Measurements from ENCODE around the gene CAV2. TPM values are rescaled to one million over a fixed set of nuclear protein-coding genes. Genes with fewer than 3 reads are reported as not detected.

CAV2 gene
- total and polyA plus RNA-seq, 9 of the 15 experiments (the other 6 are each of a cell fraction or from before 2014, with no cell fraction given): 16.1 to 137 (median 38.3) TPM

DNA sequence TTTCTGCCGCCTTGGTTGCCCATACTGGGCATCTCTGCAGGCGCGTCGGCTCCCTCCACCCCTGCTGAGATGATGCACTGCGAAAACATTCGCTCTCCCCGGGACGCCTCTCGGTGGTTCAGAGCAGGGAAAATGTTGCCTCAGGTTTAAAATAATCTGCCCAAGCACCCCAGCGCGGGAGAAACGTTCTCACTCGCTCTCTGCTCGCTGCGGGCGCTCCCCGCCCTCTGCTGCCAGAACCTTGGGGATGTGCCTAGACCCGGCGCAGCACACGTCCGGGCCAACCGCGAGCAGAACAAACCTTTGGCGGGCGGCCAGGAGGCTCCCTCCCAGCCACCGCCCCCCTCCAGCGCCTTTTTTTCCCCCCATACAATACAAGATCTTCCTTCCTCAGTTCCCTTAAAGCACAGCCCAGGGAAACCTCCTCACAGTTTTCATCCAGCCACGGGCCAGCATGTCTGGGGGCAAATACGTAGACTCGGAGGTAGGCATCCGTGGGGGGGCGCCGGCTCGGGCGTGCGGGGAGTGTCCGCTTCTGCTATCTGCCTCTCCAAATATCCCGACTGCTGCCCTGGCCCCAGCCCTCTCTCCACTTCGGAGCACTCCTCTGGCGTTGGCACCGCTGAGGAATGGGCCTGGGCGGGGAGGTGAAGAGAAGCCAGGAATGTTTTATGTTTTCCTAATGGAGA, 25.2 kb downstream of the CAV2 start, which contains the start of gene CAV1 (continued):
- TF ChIP-seq, protein P1, sequence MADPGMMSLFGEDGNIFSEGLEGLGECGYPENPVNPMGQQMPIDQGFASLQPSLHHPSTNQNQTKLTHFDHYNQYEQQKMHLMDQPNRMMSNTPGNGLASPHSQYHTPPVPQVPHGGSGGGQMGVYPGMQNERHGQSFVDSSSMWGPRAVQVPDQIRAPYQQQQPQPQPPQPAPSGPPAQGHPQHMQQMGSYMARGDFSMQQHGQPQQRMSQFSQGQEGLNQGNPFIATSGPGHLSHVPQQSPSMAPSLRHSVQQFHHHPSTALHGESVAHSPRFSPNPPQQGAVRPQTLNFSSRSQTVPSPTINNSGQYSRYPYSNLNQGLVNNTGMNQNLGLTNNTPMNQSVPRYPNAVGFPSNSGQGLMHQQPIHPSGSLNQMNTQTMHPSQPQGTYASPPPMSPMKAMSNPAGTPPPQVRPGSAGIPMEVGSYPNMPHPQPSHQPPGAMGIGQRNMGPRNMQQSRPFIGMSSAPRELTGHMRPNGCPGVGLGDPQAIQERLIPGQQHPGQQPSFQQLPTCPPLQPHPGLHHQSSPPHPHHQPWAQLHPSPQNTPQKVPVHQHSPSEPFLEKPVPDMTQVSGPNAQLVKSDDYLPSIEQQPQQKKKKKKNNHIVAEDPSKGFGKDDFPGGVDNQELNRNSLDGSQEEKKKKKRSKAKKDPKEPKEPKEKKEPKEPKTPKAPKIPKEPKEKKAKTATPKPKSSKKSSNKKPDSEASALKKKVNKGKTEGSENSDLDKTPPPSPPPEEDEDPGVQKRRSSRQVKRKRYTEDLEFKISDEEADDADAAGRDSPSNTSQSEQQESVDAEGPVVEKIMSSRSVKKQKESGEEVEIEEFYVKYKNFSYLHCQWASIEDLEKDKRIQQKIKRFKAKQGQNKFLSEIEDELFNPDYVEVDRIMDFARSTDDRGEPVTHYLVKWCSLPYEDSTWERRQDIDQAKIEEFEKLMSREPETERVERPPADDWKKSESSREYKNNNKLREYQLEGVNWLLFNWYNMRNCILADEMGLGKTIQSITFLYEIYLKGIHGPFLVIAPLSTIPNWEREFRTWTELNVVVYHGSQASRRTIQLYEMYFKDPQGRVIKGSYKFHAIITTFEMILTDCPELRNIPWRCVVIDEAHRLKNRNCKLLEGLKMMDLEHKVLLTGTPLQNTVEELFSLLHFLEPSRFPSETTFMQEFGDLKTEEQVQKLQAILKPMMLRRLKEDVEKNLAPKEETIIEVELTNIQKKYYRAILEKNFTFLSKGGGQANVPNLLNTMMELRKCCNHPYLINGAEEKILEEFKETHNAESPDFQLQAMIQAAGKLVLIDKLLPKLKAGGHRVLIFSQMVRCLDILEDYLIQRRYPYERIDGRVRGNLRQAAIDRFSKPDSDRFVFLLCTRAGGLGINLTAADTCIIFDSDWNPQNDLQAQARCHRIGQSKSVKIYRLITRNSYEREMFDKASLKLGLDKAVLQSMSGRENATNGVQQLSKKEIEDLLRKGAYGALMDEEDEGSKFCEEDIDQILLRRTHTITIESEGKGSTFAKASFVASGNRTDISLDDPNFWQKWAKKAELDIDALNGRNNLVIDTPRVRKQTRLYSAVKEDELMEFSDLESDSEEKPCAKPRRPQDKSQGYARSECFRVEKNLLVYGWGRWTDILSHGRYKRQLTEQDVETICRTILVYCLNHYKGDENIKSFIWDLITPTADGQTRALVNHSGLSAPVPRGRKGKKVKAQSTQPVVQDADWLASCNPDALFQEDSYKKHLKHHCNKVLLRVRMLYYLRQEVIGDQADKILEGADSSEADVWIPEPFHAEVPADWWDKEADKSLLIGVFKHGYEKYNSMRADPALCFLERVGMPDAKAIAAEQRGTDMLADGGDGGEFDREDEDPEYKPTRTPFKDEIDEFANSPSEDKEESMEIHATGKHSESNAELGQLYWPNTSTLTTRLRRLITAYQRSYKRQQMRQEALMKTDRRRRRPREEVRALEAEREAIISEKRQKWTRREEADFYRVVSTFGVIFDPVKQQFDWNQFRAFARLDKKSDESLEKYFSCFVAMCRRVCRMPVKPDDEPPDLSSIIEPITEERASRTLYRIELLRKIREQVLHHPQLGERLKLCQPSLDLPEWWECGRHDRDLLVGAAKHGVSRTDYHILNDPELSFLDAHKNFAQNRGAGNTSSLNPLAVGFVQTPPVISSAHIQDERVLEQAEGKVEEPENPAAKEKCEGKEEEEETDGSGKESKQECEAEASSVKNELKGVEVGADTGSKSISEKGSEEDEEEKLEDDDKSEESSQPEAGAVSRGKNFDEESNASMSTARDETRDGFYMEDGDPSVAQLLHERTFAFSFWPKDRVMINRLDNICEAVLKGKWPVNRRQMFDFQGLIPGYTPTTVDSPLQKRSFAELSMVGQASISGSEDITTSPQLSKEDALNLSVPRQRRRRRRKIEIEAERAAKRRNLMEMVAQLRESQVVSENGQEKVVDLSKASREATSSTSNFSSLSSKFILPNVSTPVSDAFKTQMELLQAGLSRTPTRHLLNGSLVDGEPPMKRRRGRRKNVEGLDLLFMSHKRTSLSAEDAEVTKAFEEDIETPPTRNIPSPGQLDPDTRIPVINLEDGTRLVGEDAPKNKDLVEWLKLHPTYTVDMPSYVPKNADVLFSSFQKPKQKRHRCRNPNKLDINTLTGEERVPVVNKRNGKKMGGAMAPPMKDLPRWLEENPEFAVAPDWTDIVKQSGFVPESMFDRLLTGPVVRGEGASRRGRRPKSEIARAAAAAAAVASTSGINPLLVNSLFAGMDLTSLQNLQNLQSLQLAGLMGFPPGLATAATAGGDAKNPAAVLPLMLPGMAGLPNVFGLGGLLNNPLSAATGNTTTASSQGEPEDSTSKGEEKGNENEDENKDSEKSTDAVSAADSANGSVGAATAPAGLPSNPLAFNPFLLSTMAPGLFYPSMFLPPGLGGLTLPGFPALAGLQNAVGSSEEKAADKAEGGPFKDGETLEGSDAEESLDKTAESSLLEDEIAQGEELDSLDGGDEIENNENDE (IDR thresholded peaks at IDR 0.05; ENCODE audit: low read depth, low read length): no peak
- TF ChIP-seq ARID2 (IDR thresholded peaks at IDR 0.05): no peak
- TF ChIP-seq DPF2 (IDR thresholded peaks at IDR 0.05): no peak; the same call in 1 of the 2 replicates
- no peak for TF ChIP-seq ZNF639 (CRISPR knock-in tag; conservative IDR thresholded peaks at IDR 0.05 in 1 of 2, IDR thresholded peaks at IDR 0.05 in 1 of 2)
- TF ChIP-seq, protein P2, sequence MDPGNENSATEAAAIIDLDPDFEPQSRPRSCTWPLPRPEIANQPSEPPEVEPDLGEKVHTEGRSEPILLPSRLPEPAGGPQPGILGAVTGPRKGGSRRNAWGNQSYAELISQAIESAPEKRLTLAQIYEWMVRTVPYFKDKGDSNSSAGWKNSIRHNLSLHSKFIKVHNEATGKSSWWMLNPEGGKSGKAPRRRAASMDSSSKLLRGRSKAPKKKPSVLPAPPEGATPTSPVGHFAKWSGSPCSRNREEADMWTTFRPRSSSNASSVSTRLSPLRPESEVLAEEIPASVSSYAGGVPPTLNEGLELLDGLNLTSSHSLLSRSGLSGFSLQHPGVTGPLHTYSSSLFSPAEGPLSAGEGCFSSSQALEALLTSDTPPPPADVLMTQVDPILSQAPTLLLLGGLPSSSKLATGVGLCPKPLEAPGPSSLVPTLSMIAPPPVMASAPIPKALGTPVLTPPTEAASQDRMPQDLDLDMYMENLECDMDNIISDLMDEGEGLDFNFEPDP (CRISPR knock-in tag; IDR thresholded peaks at IDR 0.05): no peak
- TF ChIP-seq, protein P3, sequence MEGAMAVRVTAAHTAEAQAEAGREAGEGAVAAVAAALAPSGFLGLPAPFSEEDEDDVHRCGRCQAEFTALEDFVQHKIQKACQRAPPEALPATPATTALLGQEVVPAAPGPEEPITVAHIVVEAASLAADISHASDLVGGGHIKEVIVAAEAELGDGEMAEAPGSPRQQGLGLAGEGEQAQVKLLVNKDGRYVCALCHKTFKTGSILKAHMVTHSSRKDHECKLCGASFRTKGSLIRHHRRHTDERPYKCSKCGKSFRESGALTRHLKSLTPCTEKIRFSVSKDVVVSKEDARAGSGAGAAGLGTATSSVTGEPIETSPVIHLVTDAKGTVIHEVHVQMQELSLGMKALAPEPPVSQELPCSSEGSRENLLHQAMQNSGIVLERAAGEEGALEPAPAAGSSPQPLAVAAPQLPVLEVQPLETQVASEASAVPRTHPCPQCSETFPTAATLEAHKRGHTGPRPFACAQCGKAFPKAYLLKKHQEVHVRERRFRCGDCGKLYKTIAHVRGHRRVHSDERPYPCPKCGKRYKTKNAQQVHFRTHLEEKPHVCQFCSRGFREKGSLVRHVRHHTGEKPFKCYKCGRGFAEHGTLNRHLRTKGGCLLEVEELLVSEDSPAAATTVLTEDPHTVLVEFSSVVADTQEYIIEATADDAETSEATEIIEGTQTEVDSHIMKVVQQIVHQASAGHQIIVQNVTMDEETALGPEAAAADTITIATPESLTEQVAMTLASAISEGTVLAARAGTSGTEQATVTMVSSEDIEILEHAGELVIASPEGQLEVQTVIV (CRISPR knock-in tag; IDR thresholded peaks at IDR 0.05; ENCODE audit: borderline replicate concordance): no peak
- peak; percentile 55; the same call in 1 of the 2 replicates for TF ChIP-seq BCOR (IDR thresholded peaks at IDR 0.05)

Measured in K562 (cell line).